ENCODE measurements around the gene DDR2. TPM values are rescaled to one million over a fixed set of nuclear protein-coding genes. Genes with fewer than 3 reads are reported as not detected.
"Not testable (repeated sequence)": the region's sequence is repeated elsewhere in the genome, so short reads cannot be mapped to it uniquely, and the experiment has no call there.

Gene DDR2
- total and polyA plus RNA-seq, 2 of the 4 experiments (the other 2 are of a cell fraction) = 66.1 to 245 TPM

GRCh38 chr1:162796617-162797279 is 164.5 kb downstream of the DDR2 start:
- dilution Hi-C loops (cut with HindIII; ENCODE audit: low sequenced_read_pairs, unreplicated experiment); H4K8ac ChIP-seq (ENCODE audit: low read depth in 2 of 2, low read length in 2 of 2); H2AFZ ChIP-seq (replicated peaks; ENCODE audit: low read length, poor library complexity); H3K4me3 ChIP-seq (ENCODE audit: insufficient read depth, low read depth, low read length); H2AK5ac ChIP-seq (ENCODE audit: low read depth, low read length); H3K23ac ChIP-seq (ENCODE audit: low read depth, low read length); H3K9ac ChIP-seq (ENCODE audit: low read depth, low read length); BruUV-seq (replicated peaks); H3K14ac ChIP-seq (replicated peaks; ENCODE audit: low read depth, low read length); H3K27ac ChIP-seq (ENCODE audit: insufficient read depth, low read length); ATAC-seq (ENCODE audit: low read depth); H3K4ac ChIP-seq (ENCODE audit: low read depth, low read length); H2BK15ac ChIP-seq (ENCODE audit: low read depth, low read length); H2BK20ac ChIP-seq (ENCODE audit: low read depth, low read length); H4K5ac ChIP-seq (ENCODE audit: low read depth, low read length); H2BK5ac ChIP-seq (ENCODE audit: low read depth, low read length, poor library complexity, severe bottlenecking); H2AK9ac ChIP-seq (replicated peaks; ENCODE audit: low read depth, low read length, poor library complexity); H3K79me1 ChIP-seq (ENCODE audit: low read depth in 1 of 2, low read length in 2 of 2); H4K20me1 ChIP-seq (ENCODE audit: insufficient read depth, low read length); H3K9me3 ChIP-seq (ENCODE audit: control insufficient read depth, insufficient read depth, low read length); H2BK120ac ChIP-seq (ENCODE audit: low read depth, low read length); H3K4me2 ChIP-seq (ENCODE audit: low read depth, low read length); in situ Hi-C loops (cut with MboI; ENCODE audit: low sequenced_read_pairs); intact Hi-C loops (cut with micrococcal nuclease); H3K4me1 ChIP-seq (ENCODE audit: control insufficient read depth, insufficient read depth, low read length); H3K27me3 ChIP-seq (ENCODE audit: control insufficient read depth, insufficient read depth, low read length); H3K18ac ChIP-seq (ENCODE audit: low read depth, low read length); H3K56ac ChIP-seq (ENCODE audit: extremely low read depth, insufficient read depth, low read length); H3K36me3 ChIP-seq (ENCODE audit: control insufficient read depth, insufficient read depth, low read length); H3K9me1 ChIP-seq (ENCODE audit: insufficient read depth, low read length); CTCF ChIA-PET; H4K91ac ChIP-seq (ENCODE audit: insufficient read depth, low read depth, low read length); DNase-seq: not testable (repeated sequence)
- WGBS, 2 experiments (ENCODE audit: extremely low coverage in 2 of 2, insufficient read length in 1 of 2) = no CpG with 5 or more reads among the region's 4 CpGs
- TF ChIP-seq CEBPB (IDR thresholded peaks at IDR 0.05; ENCODE audit: low read depth, low read length) = peak; percentile 55
- POLR2A ChIA-PET (ENCODE audit: unreplicated experiment) = interaction anchor here (0.6 kb wide), 1 partner anchor 236 kb away, joined by 4 read pairs; no protein-coding TSS in a partner anchor

All from IMR-90 (cell line).